T-helper 17 cell (primary cell): ENCODE results near the gene RIC3. TPM values are rescaled to one million over a fixed set of nuclear protein-coding genes. Genes with fewer than 3 reads are reported as not detected.
A peak's percentile ranks its signal among the peaks of the same experiment; 100 is the strongest.

Experiments used
- ATAC-seq: fragments of 150-1000 bp; cut with Tn5 transposase; 2 replicates; pipeline ENCODE4 v1.10.0; 2021; ENCODE audit warnings: mild to moderate bottlenecking, moderate library complexity
- DNase-seq, 3 donors: peaks; one replicate each; pipeline versions ENCODE4 v3.0.0 to v3.0.0-alpha.2; 2020 to 2021
- H3K9me3 ChIP-seq: one replicate; pipeline ENCODE4 v1.7.0; 2013; ENCODE audit warnings: low read length, mild to moderate bottlenecking; ENCODE audit not compliant: control insufficient read depth, poor library complexity, severe bottlenecking
- H3K27ac Mint-ChIP-seq: one replicate; pipeline ENCODE4 v1.8.0; 2022; ENCODE audit warnings: mild to moderate bottlenecking, moderate library complexity, mixed read lengths
- H3K27me3 Mint-ChIP-seq: one replicate; pipeline ENCODE4 v1.8.0; 2022; ENCODE audit warnings: mixed read lengths
- H3K36me3 Mint-ChIP-seq: one replicate; pipeline ENCODE4 v1.8.0; 2022; ENCODE audit warnings: low read depth, mixed read lengths
- H3K4me1 Mint-ChIP-seq: one replicate; pipeline ENCODE4 v1.8.0; 2022; ENCODE audit warnings: mild to moderate bottlenecking, mixed read lengths
- H3K4me3 Mint-ChIP-seq: one replicate; pipeline ENCODE4 v1.8.0; 2022; ENCODE audit warnings: mild to moderate bottlenecking, moderate library complexity, mixed read lengths
- total RNA-seq, 4 donors: library from RNA in 2 of 4; stranded (reverse) in 2 of 4; gene quantifications; one replicate each; pipeline ENCODE4 v1.2.3 and lab custom pipeline; 2022 to 2026

Gene RIC3
- total RNA-seq, 2 donors from 2014 or later, result 38.8 to 52.9 TPM

DNA sequence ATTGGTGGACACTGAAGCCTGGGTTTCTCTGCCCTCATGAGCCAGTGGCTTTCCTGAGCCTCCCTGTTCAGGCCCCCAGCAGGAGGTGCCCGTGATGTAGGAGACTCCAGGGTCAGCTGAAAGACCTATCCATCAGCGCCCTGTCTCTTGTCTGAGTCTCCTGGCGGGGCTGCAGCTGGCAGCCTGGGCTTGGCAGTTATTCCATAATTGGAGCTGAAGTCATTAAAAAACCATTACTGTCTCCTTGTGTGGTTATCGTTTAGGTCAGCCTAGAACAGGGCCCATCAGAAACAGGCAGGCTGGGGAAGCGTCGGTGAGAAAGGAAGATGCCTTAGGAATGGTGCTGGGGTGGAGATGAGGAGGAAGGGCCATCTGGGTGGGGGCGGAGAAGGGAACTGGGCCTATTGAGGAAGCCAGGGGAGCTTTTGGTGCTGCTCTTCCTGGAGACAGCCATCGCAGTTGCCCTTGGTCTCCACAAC is 82.8 kb downstream of the RIC3 start:
- Mint-ChIP-seq H3K27me3 (peaks cover 65% of the 10 kb centered on the region), H3K36me3 (peaks cover 2% of the 10 kb centered on the region), H3K4me3 (no peak overlapping the region), H3K4me1 (peaks cover 2% of the 10 kb centered on the region), H3K27ac (peak overlapping the region; percentile 24)
- DNase-seq (no peak), ATAC-seq (no peak)
- no peaks in the 10 kb centered on the region for H3K9me3 ChIP-seq

DNA sequence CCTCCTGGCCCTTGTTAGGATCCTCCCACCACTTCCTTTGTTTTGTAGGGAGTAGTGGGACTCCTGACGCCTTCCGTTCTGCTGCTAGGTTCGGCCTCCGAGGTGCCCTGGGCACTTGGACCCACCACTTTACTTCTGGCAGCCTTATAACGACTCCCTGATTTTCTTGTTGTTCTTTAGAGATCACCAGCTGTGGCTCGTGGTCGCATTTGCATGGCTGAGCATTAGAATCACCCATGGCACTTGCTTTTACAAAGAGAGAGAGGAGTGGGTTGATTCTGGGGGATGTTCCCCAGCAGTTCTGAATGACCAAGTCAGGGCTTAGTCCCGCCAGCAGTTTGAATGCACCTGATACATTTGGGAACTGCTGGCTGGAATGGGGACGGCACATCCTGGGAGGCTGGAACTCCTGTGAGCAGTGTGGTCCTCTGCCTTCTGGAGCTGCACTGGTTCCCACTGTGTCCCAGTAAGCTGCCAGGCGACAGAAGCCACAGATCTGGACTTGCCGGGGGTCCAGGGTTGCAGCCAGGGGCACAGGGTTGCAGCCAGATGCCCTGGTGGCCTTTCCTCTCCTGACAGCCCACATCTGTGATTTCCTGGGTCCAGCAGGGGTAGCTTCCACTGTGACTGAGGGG is 83.7 kb downstream of the RIC3 start:
- H3K9me3 ChIP-seq, result no peaks in the 10 kb centered on the region
- H3K27me3 Mint-ChIP-seq, result peaks cover 65% of the 10 kb centered on the region
- no peak overlapping the region for H3K4me3 Mint-ChIP-seq
- no peaks in the 10 kb centered on the region for H3K4me1 Mint-ChIP-seq
- H3K27ac Mint-ChIP-seq, result no peak overlapping the region
- DNase-seq, result no peak
- ATAC-seq, result no peak
- H3K36me3 Mint-ChIP-seq, result peaks cover 2% of the 10 kb centered on the region

DNA sequence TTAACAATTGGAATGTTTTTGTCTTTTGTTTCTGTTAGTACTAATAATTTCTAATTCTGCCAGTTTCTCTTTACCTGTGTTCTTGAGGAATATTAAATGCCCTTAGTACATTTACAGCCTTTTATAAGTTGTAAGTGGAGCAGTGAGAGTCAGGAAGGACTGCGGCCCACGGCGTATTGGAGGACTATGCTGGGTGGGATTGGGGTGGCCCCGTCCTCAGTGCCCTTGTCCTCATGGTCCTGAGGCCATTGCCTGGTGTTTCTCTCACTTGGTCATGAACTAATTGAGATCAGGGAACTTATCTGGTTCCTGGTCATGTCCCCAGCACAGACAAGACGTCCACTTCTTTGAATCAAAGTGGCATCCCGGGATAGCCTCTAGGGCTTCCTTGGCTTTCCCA is 84.5 kb downstream of the RIC3 start:
- Mint-ChIP-seq H3K36me3 (peaks cover 2% of the 10 kb centered on the region), H3K27ac (no peak overlapping the region), H3K27me3 (peaks cover 65% of the 10 kb centered on the region), H3K4me3 (no peak overlapping the region), H3K4me1 (no peaks in the 10 kb centered on the region)
- no peak for DNase-seq
- no peaks in the 10 kb centered on the region for H3K9me3 ChIP-seq
- ATAC-seq, result no peak

DNA sequence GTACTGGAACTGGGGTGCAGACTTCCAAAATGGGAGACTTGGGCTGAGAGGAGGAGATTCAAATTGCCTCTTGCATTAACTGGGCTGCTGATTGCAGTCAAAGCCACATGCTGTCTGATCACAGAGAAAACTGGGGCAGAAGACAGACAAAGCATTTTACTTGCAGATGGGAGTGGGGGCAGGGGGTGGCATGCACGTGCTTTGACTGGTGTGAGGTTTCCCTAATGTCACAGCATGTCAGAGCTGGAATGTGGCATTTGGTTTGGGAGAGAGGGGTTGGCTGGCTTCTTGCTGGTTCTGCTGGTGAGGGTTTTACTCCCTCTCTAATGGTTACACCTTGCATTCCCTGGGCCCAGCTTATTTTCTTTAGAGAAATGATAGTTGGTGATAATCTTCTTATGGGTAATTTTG is 84.9 kb downstream of the RIC3 start:
- no peak for DNase-seq
- H3K4me3 Mint-ChIP-seq, result no peak overlapping the region
- H3K27me3 Mint-ChIP-seq, result peaks cover 70% of the 10 kb centered on the region
- H3K9me3 ChIP-seq, result no peaks in the 10 kb centered on the region
- ATAC-seq, result no peak
- peaks cover 2% of the 10 kb centered on the region for H3K36me3 Mint-ChIP-seq
- H3K4me1 Mint-ChIP-seq, result no peaks in the 10 kb centered on the region
- H3K27ac Mint-ChIP-seq, result no peak overlapping the region

DNA sequence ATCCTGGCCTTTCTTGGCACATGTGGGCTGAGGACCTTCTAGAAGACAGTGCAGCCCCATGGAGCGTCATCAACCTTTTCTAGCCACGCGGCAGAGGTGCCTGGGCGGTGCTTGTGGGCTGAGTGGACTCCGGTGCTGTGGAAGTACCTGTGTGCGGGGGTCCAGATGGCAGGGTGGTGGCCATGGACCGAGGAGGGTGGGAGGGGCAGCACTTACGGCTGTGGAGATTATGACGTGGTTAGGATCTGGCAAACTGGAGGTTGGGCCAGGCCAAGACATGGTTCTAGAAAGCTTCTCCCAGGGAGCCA is 85.8 kb downstream of the RIC3 start:
- Mint-ChIP-seq H3K27me3 (peaks cover 69% of the 10 kb centered on the region), H3K4me3 (no peak overlapping the region), H3K36me3 (peaks cover 2% of the 10 kb centered on the region), H3K27ac (no peak overlapping the region), H3K4me1 (no peaks in the 10 kb centered on the region)
- DNase-seq (no peak), ATAC-seq (no peak)
- H3K9me3 ChIP-seq, result no peaks in the 10 kb centered on the region

DNA sequence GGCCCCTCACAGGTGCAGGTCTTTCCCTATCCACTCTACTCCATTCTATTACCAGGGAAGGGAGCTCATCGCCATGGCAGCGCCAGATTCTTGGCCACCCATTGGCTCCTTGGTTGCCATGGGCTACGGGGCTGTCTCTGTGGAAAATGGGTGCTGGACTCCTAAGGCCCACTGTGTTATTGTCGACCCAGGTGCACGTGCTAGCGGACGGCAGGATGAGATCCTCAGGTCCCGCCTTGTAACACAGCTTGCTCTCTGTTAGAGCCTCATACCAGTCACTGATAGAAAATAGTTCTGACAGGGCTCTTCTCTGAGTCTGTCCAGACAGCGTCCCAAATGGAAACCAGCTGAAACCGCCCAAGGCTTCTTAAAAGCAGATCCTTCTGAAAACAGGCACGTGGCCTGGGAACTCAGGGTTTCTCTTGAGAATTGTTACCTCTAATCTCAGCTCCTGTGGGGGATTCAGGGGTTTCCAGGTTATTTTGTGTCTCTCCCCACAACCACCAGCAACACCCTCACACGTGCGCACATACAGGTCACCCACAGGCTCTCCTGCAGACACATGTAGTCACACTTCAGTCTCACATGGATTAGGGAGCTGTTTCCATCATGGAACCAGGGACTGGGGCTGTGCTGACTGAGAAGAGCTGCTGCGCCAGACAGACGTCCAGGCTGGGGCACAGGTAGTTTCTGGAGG is 86.3 kb downstream of the RIC3 start:
- DNase-seq (no peak), ATAC-seq (no peak)
- Mint-ChIP-seq H3K27ac (no peak overlapping the region), H3K4me3 (peak overlapping the region; percentile 50), H3K27me3 (peaks cover 65% of the 10 kb centered on the region), H3K4me1 (no peaks in the 10 kb centered on the region), H3K36me3 (peaks cover 2% of the 10 kb centered on the region)
- H3K9me3 ChIP-seq, result no peaks in the 10 kb centered on the region

DNA sequence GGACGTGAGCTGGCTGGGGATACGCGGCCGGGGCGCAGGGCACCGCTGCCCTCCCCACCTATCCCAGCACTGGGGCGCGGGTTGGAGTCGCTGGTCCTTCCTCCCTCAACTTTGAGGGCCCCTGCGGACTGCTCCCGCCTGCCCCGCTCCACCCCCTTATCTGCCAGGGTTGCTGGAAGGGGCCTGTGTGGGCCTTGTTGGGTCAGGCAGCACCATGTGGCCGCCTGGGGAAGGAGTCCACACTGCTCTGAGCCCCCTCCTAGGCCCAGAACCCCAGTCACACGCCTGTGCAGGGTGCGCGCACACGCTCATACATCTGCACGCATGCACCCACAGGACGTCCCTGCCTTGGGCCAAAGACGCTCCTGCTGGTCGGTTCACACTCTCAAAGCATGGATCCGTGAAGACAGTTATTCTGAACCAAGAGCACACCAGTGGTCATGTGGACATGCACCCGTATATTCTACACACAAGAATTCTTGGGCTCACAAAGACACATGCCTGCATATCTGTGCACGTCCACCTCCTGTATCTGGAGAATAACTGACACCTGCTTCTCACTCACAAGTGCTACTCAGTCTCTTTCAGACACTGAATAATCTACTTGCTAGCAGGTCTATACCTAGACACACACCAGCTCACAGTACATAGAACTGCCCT is 87.1 kb downstream of the RIC3 start:
- Mint-ChIP-seq H3K36me3 (peaks cover 2% of the 10 kb centered on the region), H3K4me3 (peak overlapping the region; percentile 68), H3K27ac (no peak overlapping the region), H3K27me3 (peaks cover 61% of the 10 kb centered on the region), H3K4me1 (no peaks in the 10 kb centered on the region)
- DNase-seq, result no peak
- no peak for ATAC-seq
- H3K9me3 ChIP-seq, result no peaks in the 10 kb centered on the region

DNA sequence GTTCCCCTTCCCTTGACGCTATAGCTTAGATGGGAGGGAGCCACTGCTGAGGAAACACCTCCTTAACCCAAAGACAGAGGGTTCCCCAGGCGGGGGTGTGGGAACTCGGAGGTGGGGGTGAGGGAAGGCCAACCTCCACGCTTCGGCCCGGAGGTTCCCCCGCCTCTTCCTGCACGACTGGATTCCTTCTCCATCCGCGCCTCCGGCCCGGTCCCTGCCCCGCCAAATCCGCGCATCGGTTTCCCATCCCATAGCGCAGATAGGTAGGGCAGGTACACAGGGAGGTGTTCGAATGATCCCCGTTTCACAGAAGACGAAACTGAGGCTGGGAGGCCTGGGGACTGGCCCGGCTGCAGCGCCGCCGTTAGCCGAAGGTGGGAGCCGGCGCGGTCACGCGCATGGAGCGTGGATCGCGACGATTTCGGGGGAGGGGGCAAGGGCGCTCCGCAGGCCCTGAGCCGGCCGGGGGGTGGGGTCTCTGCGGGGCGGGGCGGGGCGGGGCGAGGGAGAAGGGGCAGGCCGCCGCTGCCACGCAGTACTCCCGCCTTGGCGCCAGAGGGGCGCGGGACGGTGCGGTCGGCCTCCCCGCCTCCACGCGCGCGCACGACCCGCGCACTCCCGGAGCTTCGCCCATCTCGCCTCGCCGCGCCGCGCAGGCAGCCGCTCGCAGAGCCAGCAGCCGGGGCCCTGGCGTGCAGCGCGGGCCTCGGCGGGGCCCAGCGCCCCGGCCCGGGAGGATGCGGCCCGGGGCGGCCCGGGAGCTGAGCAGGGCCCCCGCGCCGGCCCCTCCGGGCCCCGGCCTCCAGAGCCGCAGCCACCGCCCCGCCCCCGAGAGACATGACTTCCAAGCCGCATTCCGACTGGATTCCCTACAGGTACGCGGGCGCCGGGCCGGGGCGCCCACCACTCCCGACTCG is 87.9 kb downstream of the RIC3 start, which contains the start of gene TUB:
TUB (plus strand) TSS at position 538 of the 917 bp plus-strand sequence; CDS start at position 838, 300 bp downstream.
- H3K4me3 Mint-ChIP-seq, result peak within 1 kb of the TSS; percentile 84
- no peaks in the 10 kb centered on the region for H3K4me1 Mint-ChIP-seq
- peaks cover 2% of the 10 kb centered on the region for H3K36me3 Mint-ChIP-seq
- H3K27ac Mint-ChIP-seq, result no peak within 1 kb of the TSS
- DNase-seq, result no peak
- ATAC-seq, result peak; percentile 55
- H3K9me3 ChIP-seq, result no peaks in the 10 kb centered on the region
- peaks cover 53% of the 10 kb centered on the region for H3K27me3 Mint-ChIP-seq

DNA sequence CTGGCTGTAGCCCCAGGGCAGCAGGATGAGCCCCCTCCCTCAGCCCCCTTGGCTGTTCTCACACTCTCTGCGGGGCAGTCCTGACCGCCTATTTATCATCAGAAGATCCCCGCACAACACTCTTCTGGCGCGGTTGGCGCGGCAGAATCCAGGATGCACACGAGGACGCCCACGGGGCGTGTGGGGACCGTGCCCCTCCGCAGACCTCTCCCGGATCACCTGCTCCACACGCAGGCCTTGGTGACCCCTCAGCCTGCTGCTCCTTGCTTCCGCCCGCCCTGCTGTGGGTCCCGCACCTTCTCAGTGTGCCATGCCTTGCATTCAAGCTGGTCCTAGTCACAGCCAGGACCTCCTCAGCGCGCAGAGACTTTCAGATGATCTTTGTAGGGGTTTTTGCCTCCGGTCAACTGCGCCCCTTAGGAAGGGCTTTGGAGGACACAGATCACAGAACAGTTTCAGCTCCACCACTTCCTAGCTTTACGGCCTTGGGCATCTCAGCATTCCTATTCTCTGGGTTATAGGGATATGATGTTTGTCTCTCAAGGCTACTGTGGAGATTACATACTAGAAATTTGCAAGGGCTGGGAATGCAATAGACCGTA is 88.7 kb downstream of the RIC3 start:
- DNase-seq (no peak), ATAC-seq (no peak)
- peaks cover 45% of the 10 kb centered on the region for H3K27me3 Mint-ChIP-seq
- H3K4me3 Mint-ChIP-seq, result peak overlapping the region; percentile 84
- no peak overlapping the region for H3K27ac Mint-ChIP-seq
- peaks cover 2% of the 10 kb centered on the region for H3K36me3 Mint-ChIP-seq
- no peaks in the 10 kb centered on the region for H3K9me3 ChIP-seq
- no peaks in the 10 kb centered on the region for H3K4me1 Mint-ChIP-seq

DNA sequence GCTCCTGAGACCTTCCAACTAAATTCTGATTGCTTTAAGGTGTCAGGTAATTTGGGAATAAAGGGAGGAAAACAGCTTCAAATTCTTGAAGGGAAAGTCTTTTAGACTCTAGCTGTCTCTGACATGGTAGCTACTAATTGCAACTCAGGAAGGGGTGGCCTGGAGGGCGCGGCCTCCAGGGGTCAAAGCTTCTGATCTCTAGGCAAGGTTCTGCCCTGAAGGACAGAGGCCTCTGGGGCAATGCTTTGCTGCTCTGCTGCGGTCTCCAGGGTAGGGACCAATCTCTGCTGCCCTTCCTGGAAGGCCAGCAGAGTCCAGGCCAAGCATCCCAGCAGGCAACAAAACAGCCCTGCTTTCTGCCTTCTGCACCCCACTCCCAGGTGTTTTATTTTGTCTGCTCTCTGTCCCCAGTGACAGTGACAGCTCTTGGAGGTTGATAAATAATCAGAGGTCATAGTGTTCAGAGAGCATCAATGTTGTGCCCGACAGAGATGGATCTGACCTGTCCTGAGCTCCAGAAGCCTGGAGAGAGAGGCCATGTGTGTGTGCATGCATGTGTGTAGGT is 89.6 kb downstream of the RIC3 start:
- H3K27ac Mint-ChIP-seq, result no peak overlapping the region
- H3K4me3 Mint-ChIP-seq, result no peak overlapping the region
- H3K9me3 ChIP-seq, result no peaks in the 10 kb centered on the region
- ATAC-seq (no peak), DNase-seq (no peak)
- no peaks in the 10 kb centered on the region for H3K4me1 Mint-ChIP-seq
- peaks cover 37% of the 10 kb centered on the region for H3K27me3 Mint-ChIP-seq
- H3K36me3 Mint-ChIP-seq, result no peaks in the 10 kb centered on the region

DNA sequence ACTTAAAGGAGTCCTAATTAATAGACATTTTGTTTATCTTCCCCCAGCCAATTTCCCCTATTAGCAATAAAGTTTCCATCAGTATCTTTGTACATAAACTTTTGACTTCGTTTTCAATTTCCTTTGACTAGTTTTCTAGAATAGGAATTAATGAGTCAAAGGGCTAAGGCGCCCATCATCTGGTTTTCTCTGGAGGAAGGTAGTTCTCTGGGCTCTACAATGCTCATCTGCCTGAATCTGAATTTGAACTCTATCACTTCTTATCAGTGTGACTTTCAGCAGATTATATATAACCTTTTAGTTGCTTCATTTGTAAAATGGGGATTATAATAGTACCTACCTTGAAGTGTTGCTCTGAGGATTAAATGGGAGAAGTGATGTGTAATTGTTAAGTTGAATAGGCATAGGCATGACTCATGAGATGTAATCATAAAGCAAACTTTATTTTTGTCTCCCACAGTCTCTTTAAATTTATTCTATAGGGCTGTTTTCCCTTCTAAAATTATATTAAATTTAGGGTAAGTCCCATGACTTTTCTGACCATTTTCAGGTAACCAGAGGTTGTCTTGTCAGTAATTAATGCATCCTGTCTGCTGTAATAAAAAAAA is 93.6 kb downstream of the RIC3 start:
- Mint-ChIP-seq H3K36me3 (no peaks in the 10 kb centered on the region), H3K27me3 (peaks cover 31% of the 10 kb centered on the region), H3K27ac (no peak overlapping the region), H3K4me3 (no peak overlapping the region), H3K4me1 (peaks cover 3% of the 10 kb centered on the region)
- no peaks in the 10 kb centered on the region for H3K9me3 ChIP-seq
- no peak for DNase-seq
- ATAC-seq, result no peak
